ENCODE data around the gene PIM3.

Gene PIM3

GRCh38 chr22:49928555-49929210, 31.9 kb upstream of the PIM3 start:
- no peaks in the 10 kb centered on the region for H3K9me3 ChIP-seq (ENCODE audit: control insufficient read depth, insufficient read depth, low read length)
- WGBS (ENCODE audit: insufficient coverage, insufficient read length), result no CpG with 5 or more reads among the region's 38 CpGs
- no peaks in the 10 kb centered on the region; the same call in 1 of the 2 replicates for H3K4me1 ChIP-seq (ENCODE audit: control insufficient read depth, insufficient read depth, low read length)
- peaks cover 6% of the 10 kb centered on the region; the same call in 1 of the 2 replicates for H3K27me3 ChIP-seq (ENCODE audit: control insufficient read depth, insufficient read depth, low read length)
- no peak for DNase-seq (ENCODE audit: low read depth, low spot score)
- H3K4me3 ChIP-seq (ENCODE audit: low read length), result no peak overlapping the region
- no peaks in the 10 kb centered on the region; the same call in 1 of the 2 replicates for H3K36me3 ChIP-seq (ENCODE audit: control insufficient read depth, insufficient read depth, low read length)
- no peak overlapping the region for H3K27ac ChIP-seq (ENCODE audit: low read length)

GRCh38 chr22:49929211-49929979, 31.2 kb upstream of the PIM3 start:
- no peak for DNase-seq (ENCODE audit: low read depth, low spot score)
- Histone ChIP-seq H3K36me3 (ENCODE audit: control insufficient read depth, insufficient read depth, low read length) (no peaks in the 10 kb centered on the region; the same call in 1 of the 2 replicates), H3K27me3 (ENCODE audit: control insufficient read depth, insufficient read depth, low read length) (peaks cover 6% of the 10 kb centered on the region; the same call in 1 of the 2 replicates), H3K4me3 (ENCODE audit: low read length) (no peak overlapping the region; the same call in 1 of the 2 replicates), H3K27ac (ENCODE audit: low read length) (no peak overlapping the region), H3K4me1 (ENCODE audit: control insufficient read depth, insufficient read depth, low read length) (no peaks in the 10 kb centered on the region; the same call in 1 of the 2 replicates), H3K9me3 (ENCODE audit: control insufficient read depth, insufficient read depth, low read length) (no peaks in the 10 kb centered on the region)
- no CpG with 5 or more reads among the region's 75 CpGs for WGBS (ENCODE audit: insufficient coverage, insufficient read length)

GRCh38 chr22:49929994-49930575, 30.5 kb upstream of the PIM3 start:
- DNase-seq (ENCODE audit: low read depth, low spot score), result no peak
- no CpG with 5 or more reads among the region's 21 CpGs for WGBS (ENCODE audit: insufficient coverage, insufficient read length)
- no peak overlapping the region for H3K4me3 ChIP-seq (ENCODE audit: low read length)
- no peaks in the 10 kb centered on the region; the same call in 1 of the 2 replicates for H3K4me1 ChIP-seq (ENCODE audit: control insufficient read depth, insufficient read depth, low read length)
- H3K27me3 ChIP-seq (ENCODE audit: control insufficient read depth, insufficient read depth, low read length), result peaks cover 6% of the 10 kb centered on the region; the same call in 1 of the 2 replicates
- H3K27ac ChIP-seq (ENCODE audit: low read length), result no peak overlapping the region
- no peaks in the 10 kb centered on the region; the same call in 1 of the 2 replicates for H3K36me3 ChIP-seq (ENCODE audit: control insufficient read depth, insufficient read depth, low read length)
- no peaks in the 10 kb centered on the region for H3K9me3 ChIP-seq (ENCODE audit: control insufficient read depth, insufficient read depth, low read length)

GRCh38 chr22:49930596-49931412, 29.8 kb upstream of the PIM3 start:
- no CpG with 5 or more reads among the region's 14 CpGs for WGBS (ENCODE audit: insufficient coverage, insufficient read length)
- no peaks in the 10 kb centered on the region for H3K9me3 ChIP-seq (ENCODE audit: control insufficient read depth, insufficient read depth, low read length)
- no peak overlapping the region for H3K4me3 ChIP-seq (ENCODE audit: low read length)
- no peak overlapping the region for H3K27ac ChIP-seq (ENCODE audit: low read length)
- DNase-seq (ENCODE audit: low read depth, low spot score), result no peak
- peaks cover 6% of the 10 kb centered on the region; the same call in 1 of the 2 replicates for H3K27me3 ChIP-seq (ENCODE audit: control insufficient read depth, insufficient read depth, low read length)
- no peaks in the 10 kb centered on the region; the same call in 1 of the 2 replicates for H3K36me3 ChIP-seq (ENCODE audit: control insufficient read depth, insufficient read depth, low read length)
- H3K4me1 ChIP-seq (ENCODE audit: control insufficient read depth, insufficient read depth, low read length), result no peaks in the 10 kb centered on the region; the same call in 1 of the 2 replicates

- no peak for DNase-seq (ENCODE audit: low read depth, low spot score)
- Histone ChIP-seq H3K27me3 (ENCODE audit: control insufficient read depth, insufficient read depth, low read length) (peaks cover 6% of the 10 kb centered on the region; the same call in 1 of the 2 replicates), H3K4me1 (ENCODE audit: control insufficient read depth, insufficient read depth, low read length) (peaks cover 1% of the 10 kb centered on the region; the same call in 1 of the 2 replicates), H3K4me3 (ENCODE audit: low read length) (no peak overlapping the region), H3K27ac (ENCODE audit: low read length) (no peak overlapping the region), H3K9me3 (ENCODE audit: control insufficient read depth, insufficient read depth, low read length) (no peaks in the 10 kb centered on the region), H3K36me3 (ENCODE audit: control insufficient read depth, insufficient read depth, low read length) (no peaks in the 10 kb centered on the region; the same call in 1 of the 2 replicates)
- WGBS (ENCODE audit: insufficient coverage, insufficient read length), result no CpG with 5 or more reads among the region's 27 CpGs
Observed at GRCh38 chr22:49933236-49934159, 27.1 kb upstream of the PIM3 start.

GRCh38 chr22:49934160-49934890, 26.2 kb upstream of the PIM3 start:
- Histone ChIP-seq H3K27me3 (ENCODE audit: control insufficient read depth, insufficient read depth, low read length) (peaks cover 6% of the 10 kb centered on the region; the same call in 1 of the 2 replicates), H3K36me3 (ENCODE audit: control insufficient read depth, insufficient read depth, low read length) (no peaks in the 10 kb centered on the region; the same call in 1 of the 2 replicates), H3K27ac (ENCODE audit: low read length) (no peak overlapping the region), H3K9me3 (ENCODE audit: control insufficient read depth, insufficient read depth, low read length) (no peaks in the 10 kb centered on the region), H3K4me3 (ENCODE audit: low read length) (no peak overlapping the region; the same call in 1 of the 2 replicates), H3K4me1 (ENCODE audit: control insufficient read depth, insufficient read depth, low read length) (peaks cover 1% of the 10 kb centered on the region; the same call in 1 of the 2 replicates)
- no peak for DNase-seq (ENCODE audit: low read depth, low spot score)
- WGBS (ENCODE audit: insufficient coverage, insufficient read length), result no CpG with 5 or more reads among the region's 24 CpGs

GRCh38 chr22:49934891-49935557, 25.5 kb upstream of the PIM3 start:
- DNase-seq (ENCODE audit: low read depth, low spot score), result no peak
- no peak overlapping the region for H3K27ac ChIP-seq (ENCODE audit: low read length)
- no CpG with 5 or more reads among the region's 56 CpGs for WGBS (ENCODE audit: insufficient coverage, insufficient read length)

GRCh38 chr22:49935561-49935960, 25.0 kb upstream of the PIM3 start:
- peak overlapping the region; percentile 20; the same call in 1 of the 2 replicates for H3K4me3 ChIP-seq (ENCODE audit: low read length)
- H3K9me3 ChIP-seq (ENCODE audit: control insufficient read depth, insufficient read depth, low read length), result no peaks in the 10 kb centered on the region
- no peak overlapping the region for H3K27ac ChIP-seq (ENCODE audit: low read length)
- H3K27me3 ChIP-seq (ENCODE audit: control insufficient read depth, insufficient read depth, low read length), result no peaks in the 10 kb centered on the region
- no peaks in the 10 kb centered on the region; the same call in 1 of the 2 replicates for H3K36me3 ChIP-seq (ENCODE audit: control insufficient read depth, insufficient read depth, low read length)
- H3K4me1 ChIP-seq (ENCODE audit: control insufficient read depth, insufficient read depth, low read length), result peaks cover 1% of the 10 kb centered on the region; the same call in 1 of the 2 replicates
- no peak for DNase-seq (ENCODE audit: low read depth, low spot score)
- no CpG with 5 or more reads among the region's 16 CpGs for WGBS (ENCODE audit: insufficient coverage, insufficient read length)

More at GRCh38 chr22:49934891-49935557, 25.5 kb upstream of the PIM3 start:
- no peaks in the 10 kb centered on the region; the same call in 1 of the 2 replicates for H3K36me3 ChIP-seq (ENCODE audit: control insufficient read depth, insufficient read depth, low read length)
- H3K4me1 ChIP-seq (ENCODE audit: control insufficient read depth, insufficient read depth, low read length), result peaks cover 1% of the 10 kb centered on the region; the same call in 1 of the 2 replicates
- H3K27me3 ChIP-seq (ENCODE audit: control insufficient read depth, insufficient read depth, low read length), result peaks cover 3% of the 10 kb centered on the region; the same call in 1 of the 2 replicates
- peak overlapping the region; percentile 20; the same call in 1 of the 2 replicates for H3K4me3 ChIP-seq (ENCODE audit: low read length)
- no peaks in the 10 kb centered on the region for H3K9me3 ChIP-seq (ENCODE audit: control insufficient read depth, insufficient read depth, low read length)
